Measurements from ENCODE around the gene ANKRD12.

Gene ANKRD12

GRCh38 chr18:9188359-9189231 is 52.0 kb downstream of the ANKRD12 start:
- DNase-seq, result no peak

GRCh38 chr18:9189491-9189890 is 52.9 kb downstream of the ANKRD12 start:
- DNase-seq, result no peak

GRCh38 chr18:9191658-9192256 is 55.2 kb downstream of the ANKRD12 start:
- DNase-seq, result peak; percentile 64

- DNase-seq, result no peak
Measured at GRCh38 chr18:9193031-9193430, 56.5 kb downstream of the ANKRD12 start.

GRCh38 chr18:9196568-9196967 is 60.0 kb downstream of the ANKRD12 start:
- no peak for DNase-seq

DNA sequence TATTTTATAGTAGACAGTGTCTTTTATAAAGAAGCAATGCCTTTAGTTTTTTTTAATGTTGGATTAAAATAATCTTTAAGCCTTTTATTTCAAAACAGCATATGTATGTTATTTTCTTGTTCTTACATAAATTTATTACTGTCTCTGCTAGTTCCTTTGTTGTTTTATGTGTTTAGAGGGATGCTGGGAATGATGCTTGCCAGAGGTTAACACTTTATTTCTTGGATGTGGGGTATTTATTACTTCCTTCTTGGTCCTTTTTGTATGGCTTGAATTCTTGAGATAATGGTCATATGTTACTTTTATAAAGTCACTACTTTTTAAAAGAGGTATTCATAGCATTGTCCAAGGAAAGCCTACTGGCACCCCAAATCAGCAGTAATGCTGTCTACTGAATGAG is 63.1 kb downstream of the ANKRD12 start:
- no peak for DNase-seq

DNA sequence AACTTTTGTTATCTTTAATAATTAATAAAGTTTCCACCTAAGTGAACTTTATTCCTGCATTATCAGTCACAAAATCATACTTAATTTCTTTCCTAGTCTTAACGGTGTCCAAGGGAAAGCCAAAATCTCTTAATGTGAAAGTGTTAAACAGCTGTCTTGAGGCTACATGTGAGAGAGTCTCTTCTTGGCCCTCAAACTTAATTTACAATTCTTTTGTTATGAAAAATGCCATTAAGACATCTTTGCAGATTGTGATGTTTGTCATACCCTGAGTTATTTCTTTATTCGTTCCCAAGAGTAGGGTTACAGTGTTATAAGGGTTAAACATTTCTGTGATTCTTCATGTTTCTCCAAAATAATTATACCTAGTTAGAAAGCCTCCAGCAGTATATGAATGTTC is 64.6 kb downstream of the ANKRD12 start:
- DNase-seq, result no peak

- DNase-seq, result no peak
Measured at GRCh38 chr18:9204659-9205058, 68.1 kb downstream of the ANKRD12 start.

GRCh38 chr18:9206421-9206820 is 69.8 kb downstream of the ANKRD12 start:
- no peak for DNase-seq

- no peak for DNase-seq
Measured at GRCh38 chr18:9209279-9209678, 72.7 kb downstream of the ANKRD12 start.

- DNase-seq, result no peak
Measured at GRCh38 chr18:9210966-9211365, 74.4 kb downstream of the ANKRD12 start.

DNA sequence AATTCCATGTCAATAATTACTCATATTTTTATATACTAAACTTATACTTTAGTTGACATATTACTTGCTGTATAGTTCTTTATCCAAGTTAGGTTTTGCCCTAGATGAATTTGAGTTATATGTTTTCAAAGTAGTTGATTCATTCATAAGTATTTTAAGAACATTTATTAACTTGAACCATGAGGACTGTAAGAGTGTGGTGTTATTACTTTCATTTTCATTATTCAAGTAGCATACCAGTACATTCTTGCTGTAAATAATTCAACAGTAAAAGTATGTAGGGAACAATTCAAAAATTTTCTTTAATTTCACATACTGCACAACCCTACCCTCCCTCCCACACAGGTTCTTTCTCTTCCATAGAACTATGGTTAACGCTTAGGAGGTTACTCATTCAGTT is 75.4 kb downstream of the ANKRD12 start:
- no peak for DNase-seq

- DNase-seq, result no peak
Measured at GRCh38 chr18:9215221-9215933, 78.8 kb downstream of the ANKRD12 start.

DNA sequence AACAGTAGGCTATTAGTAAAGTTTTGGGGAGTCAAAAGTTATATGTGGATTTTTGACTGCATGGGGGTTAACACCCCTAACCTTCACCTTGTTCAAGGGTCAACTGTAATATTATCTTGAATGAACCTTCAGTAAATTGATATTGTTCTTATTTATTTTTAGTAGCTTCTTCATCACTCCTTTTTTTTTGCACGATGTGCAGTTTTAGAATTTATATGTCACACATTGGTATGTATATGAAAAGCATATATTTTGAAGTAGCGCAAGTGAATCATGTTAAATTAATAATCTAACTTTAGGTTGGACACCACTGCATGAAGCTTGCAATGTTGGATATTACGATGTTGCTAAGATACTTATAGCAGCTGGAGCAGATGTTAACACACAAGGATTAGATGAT is 79.9 kb downstream of the ANKRD12 start:
- DNase-seq, result no peak

GRCh38 chr18:9217743-9218451 is 81.3 kb downstream of the ANKRD12 start:
- no peak for DNase-seq

GRCh38 chr18:9221040-9221439 is 84.5 kb downstream of the ANKRD12 start:
- DNase-seq, result no peak

GRCh38 chr18:9221661-9222060 is 85.1 kb downstream of the ANKRD12 start:
- no peak for DNase-seq

GRCh38 chr18:9223356-9223755 is 86.8 kb downstream of the ANKRD12 start:
- DNase-seq, result no peak

DNA sequence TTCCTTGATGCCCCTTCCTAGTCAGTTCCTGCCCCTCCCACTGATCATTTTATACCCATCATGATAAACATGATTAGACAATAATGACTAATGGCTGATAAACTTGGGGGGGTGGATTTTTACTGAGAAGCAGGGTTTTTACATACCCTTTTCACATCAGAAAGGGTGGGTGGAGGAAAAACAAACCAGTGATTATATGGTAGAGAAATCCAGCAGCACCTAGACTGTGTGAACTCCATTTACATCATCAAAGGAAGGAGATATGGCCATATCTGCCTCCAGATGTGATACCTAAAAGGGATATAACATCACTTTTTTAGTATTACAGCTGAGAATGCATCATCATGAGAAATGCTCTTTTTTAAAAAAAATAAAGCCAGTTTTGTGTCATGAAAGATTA is 89.9 kb downstream of the ANKRD12 start:
- DNase-seq, result no peak

GRCh38 chr18:9231852-9232486 is 95.4 kb downstream of the ANKRD12 start:
- DNase-seq, result no peak

DNA sequence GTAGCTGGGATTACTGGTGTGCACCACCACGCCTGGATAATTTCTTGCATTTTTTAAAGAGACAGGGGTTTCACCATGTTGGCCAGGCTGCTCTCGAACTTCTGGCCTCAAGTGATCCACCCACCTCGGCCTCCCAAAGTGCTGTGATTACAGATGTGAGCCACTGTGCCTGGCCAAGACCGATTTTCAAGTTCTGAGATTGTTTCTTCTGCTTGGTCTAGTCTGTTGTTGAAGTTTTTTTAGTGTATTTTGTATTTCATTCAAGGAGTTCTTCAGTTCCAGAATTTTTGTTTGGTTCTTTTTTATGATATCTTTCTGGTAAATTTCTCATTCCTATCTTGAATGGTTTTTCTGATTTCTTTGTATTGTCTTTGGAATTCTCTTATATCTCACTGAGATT is 96.4 kb downstream of the ANKRD12 start:
- no peak for DNase-seq

DNA sequence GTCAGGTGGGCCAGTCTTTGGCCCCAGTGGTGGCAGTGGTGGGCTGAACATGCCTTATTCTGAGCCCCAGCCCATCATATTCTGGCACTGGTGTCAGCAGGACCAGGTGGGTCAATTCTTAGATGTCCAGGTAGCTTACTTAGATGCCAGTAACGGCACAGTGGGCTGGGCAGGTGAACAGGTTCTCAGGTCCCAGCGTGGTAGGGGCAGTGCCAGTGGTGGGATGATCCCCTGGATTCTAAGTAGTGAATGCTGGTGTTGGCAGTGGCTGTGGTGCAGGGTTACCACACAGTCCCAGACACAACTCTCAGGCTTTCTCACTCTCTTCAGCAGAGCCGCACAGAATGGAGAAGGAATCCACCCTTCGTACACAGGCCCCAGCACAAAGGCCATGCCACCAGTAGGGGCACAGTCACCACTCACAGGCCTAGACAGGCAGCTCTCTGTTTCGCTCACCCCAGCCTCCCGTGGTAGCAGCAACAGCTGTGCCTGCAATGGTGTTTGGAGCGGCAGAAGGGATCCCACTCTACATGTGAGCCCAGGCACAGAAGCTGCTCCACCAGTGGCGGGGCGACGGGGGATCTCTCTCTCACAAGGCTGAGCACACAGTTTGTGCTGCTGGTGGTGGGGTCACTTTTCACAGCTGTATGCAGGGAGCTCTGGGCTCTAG is 97.3 kb downstream of the ANKRD12 start:
- DNase-seq, result no peak

All from OCI-M1 (cell line).